Thyroid gland (tissue), 4 donors: ENCODE results near the gene WDPCP.

Experiments used
- CTCF ChIP-seq, 6 experiments: fragments of 200-600 bp in 3 of 6; fragments of 450-650 bp in 3 of 6; sonication (generic) in 3 of 6; IDR thresholded peaks; one replicate each; pipeline ENCODE4 v1.5.1; 2016 to 2019; ENCODE audit warnings: antibody characterized with exemption in 6 of 6, mild to moderate bottlenecking in 2 of 6, inconsistent platforms in 1 of 6, moderate library complexity in 1 of 6
- POLR2A ChIP-seq, 2 donors: fragments of 450-650 bp; IDR thresholded peaks; one replicate each; pipeline ENCODE4 v1.6.1; 2017; ENCODE audit warnings: antibody characterized with exemption in 2 of 2, mild to moderate bottlenecking in 2 of 2, moderate library complexity in 1 of 2

- no peak for TF ChIP-seq CTCF (IDR thresholded peaks at IDR 0.05)
- TF ChIP-seq POLR2A (IDR thresholded peaks at IDR 0.05) = no peak
Measured at GRCh38 chr2:63514237-63514716, 74.0 kb downstream of the WDPCP start.
